Cardiac muscle cell (in vitro differentiated cells and primary cell): ENCODE results near the gene CSPG4. TPM values are rescaled to one million over a fixed set of nuclear protein-coding genes. Genes with fewer than 3 reads are reported as not detected.

Experiments
- DNase-seq, 2 donors: peaks; one replicate each; pipeline versions ENCODE4 v3.0.0 to v3.0.0-alpha.2; 2010 to 2017; ENCODE audit warnings: low read depth in 1 of 2, low spot score in 1 of 2
- H3K27ac ChIP-seq: fragments of 200-600 bp; sonication (generic); 2 replicates; pipeline ENCODE4 v1.5.1; 2016
- H3K27me3 ChIP-seq: fragments of 200-600 bp; sonication (generic); 2 replicates; pipeline ENCODE4 v1.6.0; 2016; ENCODE audit warnings: control low read depth
- H3K36me3 ChIP-seq: fragments of 200-600 bp; sonication (generic); 2 replicates; pipeline ENCODE4 v1.5.1; 2016; ENCODE audit warnings: control low read depth
- H3K4me1 ChIP-seq: fragments of 200-600 bp; sonication (generic); 2 replicates; pipeline ENCODE4 v1.8.1; 2017; ENCODE audit warnings: low read depth, mild to moderate bottlenecking, mixed run types
- H3K4me3 ChIP-seq: fragments of 200-600 bp; sonication (generic); 2 replicates; pipeline ENCODE4 v1.5.1; 2016; ENCODE audit warnings: mild to moderate bottlenecking
- H3K9me3 ChIP-seq: fragments of 200-600 bp; sonication (generic); 2 replicates; pipeline ENCODE4 v1.5.1; 2017; ENCODE audit warnings: low read depth, mild to moderate bottlenecking, control low read depth
- CTCF ChIP-seq: IDR thresholded peaks from 2 replicates; pipeline ENCODE4 v1.5.1; 2012; ENCODE audit warnings: low read depth, mild to moderate bottlenecking, low read length
- polyA plus RNA-seq: library from polyadenylated mRNA; unstranded; fragments of >200 nt; fragmentation: Nextera tagmentation; extraction: Ambion mirVana; gene quantifications from 2 replicates; pipeline ENCODE4 v1.2.1, GENCODE V29; 2016
- total RNA-seq: library from RNA; depleted of rRNA; stranded (reverse); fragments of >200 nt; gene quantifications from 2 replicates; pipeline ENCODE4 v1.2.3, GENCODE V29; 2016

CSPG4 gene
- total and polyA plus RNA-seq, 2 experiments from 2014 or later, result 7.1 to 30.6 TPM

- no peaks in the 10 kb centered on the region for H3K36me3 ChIP-seq
- H3K4me1 ChIP-seq, result peaks cover 5% of the 10 kb centered on the region
- H3K9me3 ChIP-seq, result no peaks in the 10 kb centered on the region
- H3K27me3 ChIP-seq, result no peaks in the 10 kb centered on the region
- no peak for TF ChIP-seq CTCF
- no peak for DNase-seq
- H3K27ac ChIP-seq, result no peak overlapping the region
- H3K4me3 ChIP-seq, result no peak overlapping the region
Observed at GRCh38 chr15:75729326-75730069, 16.9 kb upstream of the CSPG4 start.

GRCh38 chr15:75727851-75728715 lies 15.4 kb upstream of the CSPG4 start:
- Histone ChIP-seq H3K4me1 (peaks cover 5% of the 10 kb centered on the region), H3K9me3 (no peaks in the 10 kb centered on the region), H3K27me3 (no peaks in the 10 kb centered on the region), H3K4me3 (no peak overlapping the region), H3K36me3 (no peaks in the 10 kb centered on the region), H3K27ac (no peak overlapping the region)
- peak; percentile 47 to 52 for DNase-seq
- peak; percentile 51 for TF ChIP-seq CTCF

- Histone ChIP-seq H3K4me3 (no peak overlapping the region), H3K27ac (no peak overlapping the region), H3K36me3 (no peaks in the 10 kb centered on the region), H3K27me3 (no peaks in the 10 kb centered on the region), H3K4me1 (peaks cover 5% of the 10 kb centered on the region), H3K9me3 (no peaks in the 10 kb centered on the region)
- no peak for DNase-seq
- no peak for TF ChIP-seq CTCF
Observed at GRCh38 chr15:75727031-75727531, 14.4 kb upstream of the CSPG4 start.

GRCh38 chr15:75725719-75726607 lies 13.3 kb upstream of the CSPG4 start:
- Histone ChIP-seq H3K27ac (no peak overlapping the region), H3K27me3 (no peaks in the 10 kb centered on the region), H3K4me1 (no peaks in the 10 kb centered on the region), H3K9me3 (no peaks in the 10 kb centered on the region), H3K36me3 (no peaks in the 10 kb centered on the region), H3K4me3 (no peak overlapping the region)
- TF ChIP-seq CTCF, result no peak
- DNase-seq, result no peak

GRCh38 chr15:75725006-75725718 lies 12.5 kb upstream of the CSPG4 start:
- DNase-seq, result no peak
- Histone ChIP-seq H3K36me3 (no peaks in the 10 kb centered on the region), H3K4me3 (no peak overlapping the region), H3K27ac (no peak overlapping the region), H3K27me3 (no peaks in the 10 kb centered on the region), H3K4me1 (no peaks in the 10 kb centered on the region), H3K9me3 (no peaks in the 10 kb centered on the region)
- no peak for TF ChIP-seq CTCF
